Measurements from ENCODE around the gene ZNF771.
A peak's percentile ranks its signal among the peaks of the same experiment; 100 is the strongest.

The ZNF771 gene

DNA sequence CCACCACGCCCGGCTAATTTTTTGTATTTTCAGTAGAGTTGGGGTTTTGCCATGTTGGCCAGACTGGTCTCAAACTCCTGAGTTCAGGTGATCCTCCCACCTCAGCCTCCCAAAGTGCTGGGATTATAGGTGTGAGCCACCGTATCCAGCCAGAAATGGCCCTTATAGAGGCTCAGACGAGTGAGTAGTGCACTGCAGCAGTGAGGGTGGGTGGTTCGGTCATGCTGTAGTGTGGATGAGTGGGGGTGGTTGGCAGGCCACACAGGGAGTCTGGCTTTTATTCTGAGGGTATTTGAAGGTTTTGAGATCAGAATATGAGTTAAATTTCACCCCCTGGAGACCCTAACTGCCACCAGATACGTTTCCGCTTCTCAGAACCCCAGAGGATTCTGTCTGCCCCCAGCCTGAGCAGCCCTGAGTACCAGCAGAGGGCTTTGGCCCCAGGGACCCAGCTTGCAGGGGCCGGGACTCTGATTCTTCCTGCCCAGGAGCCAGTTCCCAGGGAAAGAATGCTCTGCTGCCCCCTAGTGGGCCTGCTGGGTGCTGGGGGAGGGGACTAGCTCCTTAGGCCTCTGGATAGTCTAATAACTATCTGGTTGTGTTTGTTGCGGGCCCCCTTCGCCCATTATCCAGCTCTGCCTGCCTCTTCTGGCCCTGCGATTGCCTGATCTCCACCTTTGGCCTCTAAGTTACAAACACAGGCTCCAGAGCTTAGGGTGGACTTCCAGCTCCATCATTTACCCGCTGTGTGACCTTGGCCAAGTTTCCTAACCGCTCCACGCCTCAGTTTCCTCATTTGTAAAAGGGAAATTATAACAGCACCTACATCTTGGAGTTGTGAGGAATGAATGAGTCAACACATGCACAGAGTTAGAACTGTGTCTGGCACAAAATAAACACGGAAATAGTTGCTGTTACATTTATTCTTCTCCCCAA lies 2.0 kb downstream of the ZNF771 start:
- Histone ChIP-seq H3K79me2 (ENCODE audit: low read length) (peaks cover 8% of the 10 kb centered on the region; the same call in 1 of the 2 replicates), H3K4me2 (ENCODE audit: low read length) (peak overlapping the region; percentile 34), H3K27ac (ENCODE audit: low read length) (peak overlapping the region; percentile 40; the same call in 1 of the 2 replicates), H2AFZ (ENCODE audit: low read depth, low read length) (no peak overlapping the region), H3K9ac (ENCODE audit: low read length) (no peak overlapping the region; the same call in 1 of the 2 replicates), H3K9me3 (ENCODE audit: insufficient read depth, low read length) (no peaks in the 10 kb centered on the region), H3K36me3 (replicated peaks; ENCODE audit: low read depth, low read length) (peaks cover 15% of the 10 kb centered on the region), H3K4me3 (ENCODE audit: low read length) (no peak overlapping the region), H3K4me1 (ENCODE audit: low read length) (peaks cover 34% of the 10 kb centered on the region), H3K27me3 (ENCODE audit: low read depth, low read length) (no peaks in the 10 kb centered on the region), H4K20me1 (ENCODE audit: insufficient read depth, low read length) (no peaks in the 10 kb centered on the region)
- TF ChIP-seq, protein P1, sequence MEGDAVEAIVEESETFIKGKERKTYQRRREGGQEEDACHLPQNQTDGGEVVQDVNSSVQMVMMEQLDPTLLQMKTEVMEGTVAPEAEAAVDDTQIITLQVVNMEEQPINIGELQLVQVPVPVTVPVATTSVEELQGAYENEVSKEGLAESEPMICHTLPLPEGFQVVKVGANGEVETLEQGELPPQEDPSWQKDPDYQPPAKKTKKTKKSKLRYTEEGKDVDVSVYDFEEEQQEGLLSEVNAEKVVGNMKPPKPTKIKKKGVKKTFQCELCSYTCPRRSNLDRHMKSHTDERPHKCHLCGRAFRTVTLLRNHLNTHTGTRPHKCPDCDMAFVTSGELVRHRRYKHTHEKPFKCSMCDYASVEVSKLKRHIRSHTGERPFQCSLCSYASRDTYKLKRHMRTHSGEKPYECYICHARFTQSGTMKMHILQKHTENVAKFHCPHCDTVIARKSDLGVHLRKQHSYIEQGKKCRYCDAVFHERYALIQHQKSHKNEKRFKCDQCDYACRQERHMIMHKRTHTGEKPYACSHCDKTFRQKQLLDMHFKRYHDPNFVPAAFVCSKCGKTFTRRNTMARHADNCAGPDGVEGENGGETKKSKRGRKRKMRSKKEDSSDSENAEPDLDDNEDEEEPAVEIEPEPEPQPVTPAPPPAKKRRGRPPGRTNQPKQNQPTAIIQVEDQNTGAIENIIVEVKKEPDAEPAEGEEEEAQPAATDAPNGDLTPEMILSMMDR (IDR thresholded peaks at IDR 0.05; ENCODE audit: low read depth, low read length), result peak; percentile 89
- TF ChIP-seq EZH2phosphoT487 (IDR thresholded peaks at IDR 0.05; ENCODE audit: low read depth), result no peak

DNA sequence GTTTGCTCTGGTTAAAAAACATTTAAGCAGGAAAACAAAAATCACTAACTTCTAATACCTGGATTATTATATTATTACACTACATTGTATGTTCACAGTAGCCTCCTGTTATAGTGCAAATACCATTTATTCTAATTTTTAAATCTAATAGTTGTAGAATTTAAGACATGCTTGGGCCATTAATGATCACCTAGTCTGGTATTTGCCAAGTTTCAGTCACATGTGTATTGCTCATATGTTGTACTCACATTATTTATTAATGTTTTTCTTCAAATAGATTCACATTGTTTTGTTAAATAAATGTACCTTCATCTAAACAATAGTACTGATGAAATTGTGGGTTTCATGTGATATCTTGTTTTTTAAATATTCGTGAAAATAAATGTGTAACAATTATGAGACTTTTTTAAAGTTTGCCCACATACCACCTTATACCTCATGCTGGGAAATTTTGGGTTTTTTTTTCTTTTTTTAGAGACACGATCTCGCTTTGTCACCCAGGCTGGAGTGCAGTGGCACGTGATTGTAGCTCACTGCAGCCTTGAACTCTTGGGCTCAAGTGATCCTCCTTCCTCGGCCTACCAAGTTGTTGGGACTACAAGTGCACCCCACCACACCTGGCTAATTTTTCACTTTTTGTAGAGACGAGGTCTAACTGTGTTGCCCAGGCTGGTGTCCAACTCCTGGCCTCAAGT lies 5.9 kb downstream of the ZNF771 start:
- Histone ChIP-seq H4K20me1 (ENCODE audit: insufficient read depth, low read length) (peaks cover 5% of the 10 kb centered on the region; the same call in 1 of the 2 replicates), H3K4me1 (ENCODE audit: low read length) (peaks cover 27% of the 10 kb centered on the region), H3K4me2 (ENCODE audit: low read length) (no peak overlapping the region), H3K27ac (ENCODE audit: low read length) (peak overlapping the region; percentile 5; the same call in 1 of the 2 replicates), H2AFZ (ENCODE audit: low read depth, low read length) (no peak overlapping the region), H3K9me3 (ENCODE audit: insufficient read depth, low read length) (no peaks in the 10 kb centered on the region), H3K27me3 (ENCODE audit: low read depth, low read length) (no peaks in the 10 kb centered on the region), H3K9ac (ENCODE audit: low read length) (no peak overlapping the region), H3K4me3 (ENCODE audit: low read length) (no peak overlapping the region), H3K36me3 (replicated peaks; ENCODE audit: low read depth, low read length) (peaks cover 27% of the 10 kb centered on the region), H3K79me2 (ENCODE audit: low read length) (peaks cover 30% of the 10 kb centered on the region)
- TF ChIP-seq EZH2phosphoT487 (IDR thresholded peaks at IDR 0.05; ENCODE audit: low read depth), result no peak
- TF ChIP-seq, protein P1 (IDR thresholded peaks at IDR 0.05; ENCODE audit: low read depth, low read length), result no peak

DNA sequence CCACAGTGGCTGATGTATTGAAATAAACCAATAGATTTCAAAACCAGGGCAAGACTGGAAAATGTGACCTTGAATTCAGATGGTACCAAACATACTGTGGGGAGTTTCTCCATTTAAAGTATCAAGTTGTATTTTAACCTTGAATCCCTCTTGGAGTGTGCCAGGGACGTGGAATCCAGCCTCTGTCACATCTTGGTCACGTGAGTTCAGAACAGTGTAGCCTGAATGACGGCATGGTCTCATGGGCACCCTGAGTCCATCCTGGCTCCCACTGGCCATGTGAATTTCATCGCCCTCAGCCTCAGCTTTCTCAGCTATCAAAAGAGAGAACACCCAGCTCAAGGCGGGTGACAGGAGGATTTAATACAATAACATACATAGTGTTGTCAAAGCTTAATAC lies 6.8 kb downstream of the ZNF771 start:
- H3K9ac ChIP-seq (ENCODE audit: low read length), result no peak overlapping the region
- no peak for TF ChIP-seq EZH2phosphoT487 (IDR thresholded peaks at IDR 0.05; ENCODE audit: low read depth)
- TF ChIP-seq, protein P1 (IDR thresholded peaks at IDR 0.05; ENCODE audit: low read depth, low read length), result no peak
- peaks cover 18% of the 10 kb centered on the region for H3K4me1 ChIP-seq (ENCODE audit: low read length)
- peaks cover 33% of the 10 kb centered on the region for H3K79me2 ChIP-seq (ENCODE audit: low read length)
- no peaks in the 10 kb centered on the region for H3K9me3 ChIP-seq (ENCODE audit: insufficient read depth, low read length)
- no peak overlapping the region for H3K4me2 ChIP-seq (ENCODE audit: low read length)
- H3K27me3 ChIP-seq (ENCODE audit: low read depth, low read length), result no peaks in the 10 kb centered on the region
- peaks cover 31% of the 10 kb centered on the region for H3K36me3 ChIP-seq (replicated peaks; ENCODE audit: low read depth, low read length)
- no peak overlapping the region for H3K27ac ChIP-seq (ENCODE audit: low read length)
- no peak overlapping the region for H3K4me3 ChIP-seq (ENCODE audit: low read length)
- peaks cover 5% of the 10 kb centered on the region; the same call in 1 of the 2 replicates for H4K20me1 ChIP-seq (ENCODE audit: insufficient read depth, low read length)
- H2AFZ ChIP-seq (ENCODE audit: low read depth, low read length), result no peak overlapping the region

All from OCI-LY3 (cell line).